A549 (cell line): ENCODE data around the gene MAFF. TPM values are rescaled to one million over a fixed set of nuclear protein-coding genes. Genes with fewer than 3 reads are reported as not detected.

Experiments
- EHMT2 ChIP-seq: fragments of 200-600 bp; sonication (generic); IDR thresholded peaks from 2 replicates; pipeline ENCODE4 v1.6.1; 2016; ENCODE audit warnings: antibody characterized with exemption, low read depth, mild to moderate bottlenecking, moderate library complexity
- ESRRA ChIP-seq: fragments of 150-350 bp; IDR thresholded peaks from 2 replicates; pipeline ENCODE4 v1.6.1; 2014; ENCODE audit warnings: mild to moderate bottlenecking, low read length, borderline replicate concordance
- FOSL2 ChIP-seq, 2 experiments: fragments of 450-650 bp in 1 of 2; fragments of >200 bp in 1 of 2; sonication (Bioruptor Twin) in 1 of 2; formaldehyde crosslinking; IDR thresholded peaks; 2 replicates each; pipeline versions ENCODE4 v1.5.0 to v1.6.1; 2016 to 2020; ENCODE audit warnings: mild to moderate bottlenecking in 1 of 2, moderate library complexity in 1 of 2
- HEYL ChIP-seq: fragments of 250-450 bp; sonication (Bioruptor Pico); IDR thresholded peaks from 2 replicates; pipeline ENCODE4 v1.8.0; 2021; ENCODE audit warnings: mild to moderate bottlenecking, moderate library complexity
- HOXA7 ChIP-seq: fragments of 250-450 bp; sonication (Bioruptor Pico); IDR thresholded peaks from 2 replicates; pipeline ENCODE4 v1.5.0; 2020; ENCODE audit warnings: mild to moderate bottlenecking, moderate library complexity
- HOXB13 ChIP-seq: fragments of 250-450 bp; sonication (Bioruptor Pico); IDR thresholded peaks from 2 replicates; pipeline ENCODE4 v1.5.0; 2020; ENCODE audit warnings: low read depth, mild to moderate bottlenecking, moderate library complexity
- HOXB5 ChIP-seq: fragments of 250-450 bp; sonication (Bioruptor Pico); IDR thresholded peaks from 2 replicates; pipeline ENCODE4 v1.5.0; 2020; ENCODE audit warnings: mild to moderate bottlenecking, moderate library complexity
- KDM1A ChIP-seq: fragments of 200-600 bp; sonication (generic); IDR thresholded peaks from 2 replicates; pipeline ENCODE4 v1.6.1; 2016; ENCODE audit warnings: low read depth, mild to moderate bottlenecking
- KDM5A ChIP-seq: fragments of 200-600 bp; sonication (generic); IDR thresholded peaks from 2 replicates; pipeline ENCODE4 v1.6.1; 2016; ENCODE audit warnings: antibody characterized with exemption, mild to moderate bottlenecking
- MAFK ChIP-seq: fragments of 450-650 bp; IDR thresholded peaks from 2 replicates; pipeline ENCODE4 v1.6.1; 2014; ENCODE audit not compliant: partially characterized antibody
- NR3C1 ChIP-seq: fragments of >200 bp; sonication (Bioruptor Twin); formaldehyde crosslinking; IDR thresholded peaks from 3 replicates; pipeline ENCODE4 v1.6.1; 2017
- POLR2A ChIP-seq: IDR thresholded peaks from 2 replicates; pipeline ENCODE4 v1.6.1; 2012; ENCODE audit warnings: mild to moderate bottlenecking, low read length
- POLR2AphosphoS2 ChIP-seq: conservative IDR thresholded peaks from 2 replicates; pipeline ENCODE4 v1.6.1; 2012; ENCODE audit warnings: low read length, improper control_type of control experiment, inconsistent platforms
- RAD21 ChIP-seq, 2 experiments: fragments of >200 bp in 1 of 2; sonication (Bioruptor Twin) in 1 of 2; formaldehyde crosslinking in 1 of 2; IDR thresholded peaks in 1 of 2; conservative IDR thresholded peaks in 1 of 2; 2 replicates in 1 of 2; 3 replicates in 1 of 2; pipeline ENCODE4 v1.6.1; 2012 to 2018; ENCODE audit warnings: inconsistent platforms in 1 of 2
- RARB ChIP-seq: fragments of 250-450 bp; sonication (Bioruptor Pico); IDR thresholded peaks from 2 replicates; pipeline ENCODE4 v1.8.0; 2021; ENCODE audit warnings: mild to moderate bottlenecking, moderate library complexity
- RCOR1 ChIP-seq: fragments of 150-350 bp; IDR thresholded peaks from 2 replicates; pipeline ENCODE4 v1.6.1; 2014; ENCODE audit warnings: antibody characterized with exemption, low read length, low read depth
- TFCP2L1 ChIP-seq: fragments of 250-450 bp; sonication (Bioruptor Pico); IDR thresholded peaks from 2 replicates; pipeline ENCODE4 v1.5.0; 2021; ENCODE audit warnings: mild to moderate bottlenecking
- TP53 ChIP-seq: fragments of 250-450 bp; sonication (Bioruptor Pico); IDR thresholded peaks from 2 replicates; pipeline ENCODE4 v1.5.0; 2021; ENCODE audit warnings: mild to moderate bottlenecking, moderate library complexity
- ZC3H11A ChIP-seq: fragments of 450-650 bp; IDR thresholded peaks from 2 replicates; pipeline ENCODE4 v1.6.1; 2014; ENCODE audit warnings: antibody characterized with exemption, mild to moderate bottlenecking
- ZFP36 ChIP-seq: fragments of 450-650 bp; IDR thresholded peaks from 2 replicates; pipeline ENCODE4 v1.6.1; 2014; ENCODE audit warnings: borderline replicate concordance; ENCODE audit not compliant: partially characterized antibody
- polyA plus RNA-seq, 4 experiments: library from polyadenylated mRNA; depleted of rRNA in 3 of 4; stranded (reverse); fragments of >200 nt; fragmentation: RNase III in 1 of 4; extraction: RNeasy Plus Mini Kit Qiagen cat#74134 plus additional on column Dnase treatment in 1 of 4; gene quantifications; 2 replicates in 3 of 4; 3 replicates in 1 of 4; pipeline ENCODE4 v1.2.3, GENCODE V29; 2011 to 2017
- TF ChIP-seq, protein P1 (sequence below): IDR thresholded peaks from 2 replicates; pipeline ENCODE4 v1.6.1; 2012
- TF ChIP-seq, protein P2 (sequence below): fragments of 200-600 bp; sonication (generic); IDR thresholded peaks from 2 replicates; pipeline ENCODE4 v1.6.1; 2016; ENCODE audit warnings: antibody characterized with exemption, mild to moderate bottlenecking, moderate library complexity
- TF ChIP-seq, protein P3 (sequence below): fragments of >200 bp; sonication (Bioruptor Twin); formaldehyde crosslinking; IDR thresholded peaks from 3 replicates; pipeline ENCODE4 v1.6.1; 2016
- TF ChIP-seq, protein P4 (sequence below): IDR thresholded peaks from 2 replicates; pipeline ENCODE4 v1.6.1; 2012; ENCODE audit warnings: low read depth, borderline replicate concordance
- TF ChIP-seq, protein P5 (sequence below): fragments of 150-350 bp; IDR thresholded peaks from 2 replicates; pipeline ENCODE4 v1.6.1; 2014; ENCODE audit warnings: low read depth, mild to moderate bottlenecking, low read length
- TF ChIP-seq, protein P6 (sequence below): fragments of >200 bp; sonication (Bioruptor Twin); formaldehyde crosslinking; IDR thresholded peaks from 3 replicates; pipeline ENCODE4 v1.5.1; 2016
- TF ChIP-seq, protein P7 (sequence below): fragments of 250-450 bp; sonication (Bioruptor Pico); IDR thresholded peaks from 2 replicates; pipeline ENCODE4 v1.5.0; 2021; ENCODE audit warnings: mild to moderate bottlenecking, moderate library complexity, borderline replicate concordance

Gene MAFF
- polyA plus RNA-seq, 2 of the 4 experiments (the other 2 are of a cell fraction): 3.2 to 4.0 TPM

DNA sequence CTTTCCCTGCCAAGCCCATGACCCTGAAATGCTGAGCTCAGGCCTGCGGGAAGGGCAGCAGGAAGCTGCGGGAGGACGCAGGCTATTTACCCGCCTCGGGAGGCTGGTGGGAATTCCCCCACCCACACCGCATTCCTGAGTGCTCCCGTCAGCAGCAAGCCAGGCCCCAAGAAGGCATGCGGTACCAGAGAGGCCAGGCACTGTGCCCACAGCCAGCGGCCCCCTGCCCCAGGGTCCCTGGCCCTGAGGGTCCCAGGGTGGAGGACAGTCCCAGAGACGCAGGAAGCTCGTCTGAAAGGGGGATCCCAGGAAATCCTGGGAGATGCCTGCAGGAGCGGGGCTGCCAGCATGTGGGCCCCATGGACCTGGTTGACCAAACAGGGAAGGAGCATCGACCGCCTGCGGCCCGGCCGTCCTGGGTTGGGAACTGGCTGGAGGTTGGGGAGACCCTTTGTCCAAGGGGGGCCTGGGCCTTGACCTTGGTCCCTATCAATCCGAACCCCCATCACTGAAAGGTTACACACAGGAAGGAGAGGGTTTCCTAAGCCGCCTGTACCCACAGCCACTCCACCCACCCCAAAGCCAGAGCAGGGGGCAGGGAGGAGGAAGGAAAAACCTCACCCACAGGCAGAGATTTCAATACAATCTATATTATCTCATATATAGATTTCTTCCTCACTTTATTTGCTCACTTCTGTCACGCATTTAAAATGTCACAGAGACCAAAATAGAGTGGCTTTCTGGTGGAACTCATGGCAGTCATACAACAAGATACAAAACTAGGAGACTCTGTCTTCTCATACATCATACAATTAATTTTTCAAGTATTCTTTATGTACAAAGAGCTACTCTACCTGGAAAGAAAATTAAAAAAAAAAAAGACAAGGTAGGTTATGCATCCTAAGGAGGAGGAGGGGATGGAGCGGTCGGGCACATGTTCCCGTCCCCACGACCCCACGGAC lies 17.1 kb downstream of the MAFF start (continued):
- TF ChIP-seq ZFP36: no peak
- TF ChIP-seq, protein P1, sequence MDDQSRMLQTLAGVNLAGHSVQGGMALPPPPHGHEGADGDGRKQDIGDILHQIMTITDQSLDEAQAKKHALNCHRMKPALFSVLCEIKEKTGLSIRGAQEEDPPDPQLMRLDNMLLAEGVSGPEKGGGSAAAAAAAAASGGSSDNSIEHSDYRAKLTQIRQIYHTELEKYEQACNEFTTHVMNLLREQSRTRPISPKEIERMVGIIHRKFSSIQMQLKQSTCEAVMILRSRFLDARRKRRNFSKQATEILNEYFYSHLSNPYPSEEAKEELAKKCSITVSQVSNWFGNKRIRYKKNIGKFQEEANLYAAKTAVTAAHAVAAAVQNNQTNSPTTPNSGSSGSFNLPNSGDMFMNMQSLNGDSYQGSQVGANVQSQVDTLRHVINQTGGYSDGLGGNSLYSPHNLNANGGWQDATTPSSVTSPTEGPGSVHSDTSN: no peak
- peak; percentile 89 for TF ChIP-seq TP53 (CRISPR knock-in tag)
- TF ChIP-seq, protein P2, sequence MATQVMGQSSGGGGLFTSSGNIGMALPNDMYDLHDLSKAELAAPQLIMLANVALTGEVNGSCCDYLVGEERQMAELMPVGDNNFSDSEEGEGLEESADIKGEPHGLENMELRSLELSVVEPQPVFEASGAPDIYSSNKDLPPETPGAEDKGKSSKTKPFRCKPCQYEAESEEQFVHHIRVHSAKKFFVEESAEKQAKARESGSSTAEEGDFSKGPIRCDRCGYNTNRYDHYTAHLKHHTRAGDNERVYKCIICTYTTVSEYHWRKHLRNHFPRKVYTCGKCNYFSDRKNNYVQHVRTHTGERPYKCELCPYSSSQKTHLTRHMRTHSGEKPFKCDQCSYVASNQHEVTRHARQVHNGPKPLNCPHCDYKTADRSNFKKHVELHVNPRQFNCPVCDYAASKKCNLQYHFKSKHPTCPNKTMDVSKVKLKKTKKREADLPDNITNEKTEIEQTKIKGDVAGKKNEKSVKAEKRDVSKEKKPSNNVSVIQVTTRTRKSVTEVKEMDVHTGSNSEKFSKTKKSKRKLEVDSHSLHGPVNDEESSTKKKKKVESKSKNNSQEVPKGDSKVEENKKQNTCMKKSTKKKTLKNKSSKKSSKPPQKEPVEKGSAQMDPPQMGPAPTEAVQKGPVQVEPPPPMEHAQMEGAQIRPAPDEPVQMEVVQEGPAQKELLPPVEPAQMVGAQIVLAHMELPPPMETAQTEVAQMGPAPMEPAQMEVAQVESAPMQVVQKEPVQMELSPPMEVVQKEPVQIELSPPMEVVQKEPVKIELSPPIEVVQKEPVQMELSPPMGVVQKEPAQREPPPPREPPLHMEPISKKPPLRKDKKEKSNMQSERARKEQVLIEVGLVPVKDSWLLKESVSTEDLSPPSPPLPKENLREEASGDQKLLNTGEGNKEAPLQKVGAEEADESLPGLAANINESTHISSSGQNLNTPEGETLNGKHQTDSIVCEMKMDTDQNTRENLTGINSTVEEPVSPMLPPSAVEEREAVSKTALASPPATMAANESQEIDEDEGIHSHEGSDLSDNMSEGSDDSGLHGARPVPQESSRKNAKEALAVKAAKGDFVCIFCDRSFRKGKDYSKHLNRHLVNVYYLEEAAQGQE: no peak
- no peak for TF ChIP-seq ZC3H11A
- TF ChIP-seq, protein P3, sequence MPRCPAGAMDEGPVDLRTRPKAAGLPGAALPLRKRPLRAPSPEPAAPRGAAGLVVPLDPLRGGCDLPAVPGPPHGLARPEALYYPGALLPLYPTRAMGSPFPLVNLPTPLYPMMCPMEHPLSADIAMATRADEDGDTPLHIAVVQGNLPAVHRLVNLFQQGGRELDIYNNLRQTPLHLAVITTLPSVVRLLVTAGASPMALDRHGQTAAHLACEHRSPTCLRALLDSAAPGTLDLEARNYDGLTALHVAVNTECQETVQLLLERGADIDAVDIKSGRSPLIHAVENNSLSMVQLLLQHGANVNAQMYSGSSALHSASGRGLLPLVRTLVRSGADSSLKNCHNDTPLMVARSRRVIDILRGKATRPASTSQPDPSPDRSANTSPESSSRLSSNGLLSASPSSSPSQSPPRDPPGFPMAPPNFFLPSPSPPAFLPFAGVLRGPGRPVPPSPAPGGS: peak; percentile 65; the same call in 1 of the 3 replicates
- TF ChIP-seq HOXA7 (CRISPR knock-in tag): 0 out of 2 replicates have a peak, but pooled peaks have one; percentile 61
- TF ChIP-seq HEYL (CRISPR knock-in tag): peak; percentile 87; the same call in 1 of the 2 replicates
- no peak for TF ChIP-seq KDM1A
- peak; percentile 91; the same call in 1 of the 2 replicates for TF ChIP-seq HOXB5 (CRISPR knock-in tag)
- TF ChIP-seq POLR2AphosphoS2: peak; percentile 87
- no peak for TF ChIP-seq RAD21 (conservative IDR thresholded peaks at IDR 0.05 in 1 of 2, IDR thresholded peaks at IDR 0.05 in 1 of 2)
- TF ChIP-seq HOXB13 (CRISPR knock-in tag): peak; percentile 90; the same call in 1 of the 2 replicates
- peak; percentile 88 for TF ChIP-seq TFCP2L1 (CRISPR knock-in tag)
- TF ChIP-seq RCOR1: no peak
- TF ChIP-seq, protein P4, sequence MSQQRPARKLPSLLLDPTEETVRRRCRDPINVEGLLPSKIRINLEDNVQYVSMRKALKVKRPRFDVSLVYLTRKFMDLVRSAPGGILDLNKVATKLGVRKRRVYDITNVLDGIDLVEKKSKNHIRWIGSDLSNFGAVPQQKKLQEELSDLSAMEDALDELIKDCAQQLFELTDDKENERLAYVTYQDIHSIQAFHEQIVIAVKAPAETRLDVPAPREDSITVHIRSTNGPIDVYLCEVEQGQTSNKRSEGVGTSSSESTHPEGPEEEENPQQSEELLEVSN: peak; percentile 41; the same call in 1 of the 2 replicates
- TF ChIP-seq, protein P5, sequence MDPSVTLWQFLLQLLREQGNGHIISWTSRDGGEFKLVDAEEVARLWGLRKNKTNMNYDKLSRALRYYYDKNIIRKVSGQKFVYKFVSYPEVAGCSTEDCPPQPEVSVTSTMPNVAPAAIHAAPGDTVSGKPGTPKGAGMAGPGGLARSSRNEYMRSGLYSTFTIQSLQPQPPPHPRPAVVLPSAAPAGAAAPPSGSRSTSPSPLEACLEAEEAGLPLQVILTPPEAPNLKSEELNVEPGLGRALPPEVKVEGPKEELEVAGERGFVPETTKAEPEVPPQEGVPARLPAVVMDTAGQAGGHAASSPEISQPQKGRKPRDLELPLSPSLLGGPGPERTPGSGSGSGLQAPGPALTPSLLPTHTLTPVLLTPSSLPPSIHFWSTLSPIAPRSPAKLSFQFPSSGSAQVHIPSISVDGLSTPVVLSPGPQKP: no peak
- TF ChIP-seq FOSL2 (IDR thresholded peaks at IDR 0.05): no peak
- TF ChIP-seq FOSL2 (CRISPR knock-in tag; IDR thresholded peaks at IDR 0.05): peak; percentile 80
- no peak for TF ChIP-seq RARB
- peak; percentile 87 for TF ChIP-seq MAFK
- TF ChIP-seq KDM5A: no peak
- TF ChIP-seq NR3C1: no peak
- no peak for TF ChIP-seq EHMT2
- no peak for TF ChIP-seq ESRRA
- no peak for TF ChIP-seq POLR2A
- TF ChIP-seq, protein P6, sequence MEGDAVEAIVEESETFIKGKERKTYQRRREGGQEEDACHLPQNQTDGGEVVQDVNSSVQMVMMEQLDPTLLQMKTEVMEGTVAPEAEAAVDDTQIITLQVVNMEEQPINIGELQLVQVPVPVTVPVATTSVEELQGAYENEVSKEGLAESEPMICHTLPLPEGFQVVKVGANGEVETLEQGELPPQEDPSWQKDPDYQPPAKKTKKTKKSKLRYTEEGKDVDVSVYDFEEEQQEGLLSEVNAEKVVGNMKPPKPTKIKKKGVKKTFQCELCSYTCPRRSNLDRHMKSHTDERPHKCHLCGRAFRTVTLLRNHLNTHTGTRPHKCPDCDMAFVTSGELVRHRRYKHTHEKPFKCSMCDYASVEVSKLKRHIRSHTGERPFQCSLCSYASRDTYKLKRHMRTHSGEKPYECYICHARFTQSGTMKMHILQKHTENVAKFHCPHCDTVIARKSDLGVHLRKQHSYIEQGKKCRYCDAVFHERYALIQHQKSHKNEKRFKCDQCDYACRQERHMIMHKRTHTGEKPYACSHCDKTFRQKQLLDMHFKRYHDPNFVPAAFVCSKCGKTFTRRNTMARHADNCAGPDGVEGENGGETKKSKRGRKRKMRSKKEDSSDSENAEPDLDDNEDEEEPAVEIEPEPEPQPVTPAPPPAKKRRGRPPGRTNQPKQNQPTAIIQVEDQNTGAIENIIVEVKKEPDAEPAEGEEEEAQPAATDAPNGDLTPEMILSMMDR: no peak
- TF ChIP-seq, protein P7, sequence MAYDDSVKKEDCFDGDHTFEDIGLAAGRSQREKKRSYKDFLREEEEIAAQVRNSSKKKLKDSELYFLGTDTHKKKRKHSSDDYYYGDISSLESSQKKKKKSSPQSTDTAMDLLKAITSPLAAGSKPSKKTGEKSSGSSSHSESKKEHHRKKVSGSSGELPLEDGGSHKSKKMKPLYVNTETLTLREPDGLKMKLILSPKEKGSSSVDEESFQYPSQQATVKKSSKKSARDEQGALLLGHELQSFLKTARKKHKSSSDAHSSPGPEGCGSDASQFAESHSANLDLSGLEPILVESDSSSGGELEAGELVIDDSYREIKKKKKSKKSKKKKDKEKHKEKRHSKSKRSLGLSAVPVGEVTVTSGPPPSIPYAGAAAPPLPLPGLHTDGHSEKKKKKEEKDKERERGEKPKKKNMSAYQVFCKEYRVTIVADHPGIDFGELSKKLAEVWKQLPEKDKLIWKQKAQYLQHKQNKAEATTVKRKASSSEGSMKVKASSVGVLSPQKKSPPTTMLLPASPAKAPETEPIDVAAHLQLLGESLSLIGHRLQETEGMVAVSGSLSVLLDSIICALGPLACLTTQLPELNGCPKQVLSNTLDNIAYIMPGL (CRISPR knock-in tag): no peak
